ENCODE measurements around the gene ELOVL7.
"Not testable (repeated sequence)": the region's sequence is repeated elsewhere in the genome, so short reads cannot be mapped to it uniquely, and the experiment has no call there.

The ELOVL7 gene

GRCh38 chr5:60843936-60844905, at the start of gene ELOVL7:
Gene ELOVL7, minus strand, starts transcription at chr5:60844269. Its CDS starts 56,872 bp downstream, at chr5:60787397.
- DNase-seq (ENCODE audit: low spot score): peak; percentile 70

- DNase-seq (ENCODE audit: low spot score): no peak
Observed at GRCh38 chr5:60893521-60893920, 49.5 kb upstream of the ELOVL7 start.

GRCh38 chr5:60891667-60892066, 47.6 kb upstream of the ELOVL7 start:
- no peak for DNase-seq (ENCODE audit: low spot score)

GRCh38 chr5:60888359-60889061, 44.4 kb upstream of the ELOVL7 start:
- no peak for DNase-seq (ENCODE audit: low spot score)

GRCh38 chr5:60887746-60888145, 43.7 kb upstream of the ELOVL7 start:
- DNase-seq (ENCODE audit: low spot score): no peak

GRCh38 chr5:60887096-60887495, 43.0 kb upstream of the ELOVL7 start:
- no peak for DNase-seq (ENCODE audit: low spot score)

GRCh38 chr5:60886158-60886557, 42.1 kb upstream of the ELOVL7 start:
- no peak for DNase-seq (ENCODE audit: low spot score)

GRCh38 chr5:60883229-60883628, 39.2 kb upstream of the ELOVL7 start:
- DNase-seq (ENCODE audit: low spot score): peak; percentile 6

GRCh38 chr5:60872892-60873291, 28.8 kb upstream of the ELOVL7 start:
- DNase-seq (ENCODE audit: low spot score): no peak

- DNase-seq (ENCODE audit: low spot score): no peak
Observed at GRCh38 chr5:60870857-60871256, 26.8 kb upstream of the ELOVL7 start.

- not testable (repeated sequence) for DNase-seq (ENCODE audit: low spot score)
Observed at GRCh38 chr5:60860572-60860971, 16.5 kb upstream of the ELOVL7 start.

- peak; percentile 55 for DNase-seq (ENCODE audit: low spot score)
Observed at GRCh38 chr5:60856066-60856465, 12.0 kb upstream of the ELOVL7 start.

- no peak for DNase-seq (ENCODE audit: low spot score)
Observed at GRCh38 chr5:60852940-60853339, 8.9 kb upstream of the ELOVL7 start.

- DNase-seq (ENCODE audit: low spot score): no peak
Observed at GRCh38 chr5:60852317-60852716, 8.2 kb upstream of the ELOVL7 start.

GRCh38 chr5:60851626-60852025, 7.6 kb upstream of the ELOVL7 start:
- no peak for DNase-seq (ENCODE audit: low spot score)

- no peak for DNase-seq (ENCODE audit: low spot score)
Observed at GRCh38 chr5:60846298-60846697, 2.2 kb upstream of the ELOVL7 start.

- DNase-seq (ENCODE audit: low spot score): peak; percentile 23
Observed at GRCh38 chr5:60843386-60843935, 608 bp downstream of the ELOVL7 start.

- no peak for DNase-seq (ENCODE audit: low spot score)
Observed at GRCh38 chr5:60842871-60843385, 1.1 kb downstream of the ELOVL7 start.

GRCh38 chr5:60841361-60841760, 2.7 kb downstream of the ELOVL7 start:
- no peak for DNase-seq (ENCODE audit: low spot score)

- DNase-seq (ENCODE audit: low spot score): no peak
Observed at GRCh38 chr5:60836131-60836530, 7.9 kb downstream of the ELOVL7 start.

- DNase-seq (ENCODE audit: low spot score): no peak
Observed at GRCh38 chr5:60835554-60835953, 8.5 kb downstream of the ELOVL7 start.

GRCh38 chr5:60833520-60833919, 10.5 kb downstream of the ELOVL7 start:
- no peak for DNase-seq (ENCODE audit: low spot score)
